ENCODE data around the gene ICA1. TPM values are rescaled to one million over a fixed set of nuclear protein-coding genes. Genes with fewer than 3 reads are reported as not detected.
A peak's percentile ranks its signal among the peaks of the same experiment; 100 is the strongest.
"Not testable (repeated sequence)": the region's sequence is repeated elsewhere in the genome, so short reads cannot be mapped to it uniquely, and the experiment has no call there.

ICA1 gene
- total RNA-seq, 1 experiment from 2014 or later = not detected

- no peak overlapping the region for H3K27ac ChIP-seq (ENCODE audit: low read depth, low read length, poor library complexity, severe bottlenecking)
- peaks cover 17% of the 10 kb centered on the region for H3K4me1 ChIP-seq (ENCODE audit: insufficient read depth, low read length, poor library complexity, severe bottlenecking)
- H3K27me3 ChIP-seq (replicated peaks; ENCODE audit: insufficient read depth, low read depth, low read length, poor library complexity) = no peaks in the 10 kb centered on the region
- ChIA-PET POLR2A (ENCODE audit: low non-redundant PET) (interaction anchor here (0.6 kb wide), 1 partner anchor 20 kb away, joined by 8 read pairs; no protein-coding TSS in a partner anchor), CTCF (no interaction called here)
- BruUV-seq (replicated peaks) = no TSS peak
- no peak for TF ChIP-seq EZH2 (IDR thresholded peaks at IDR 0.05; ENCODE audit: borderline replicate concordance, low read depth, low read length, poor library complexity, severe bottlenecking)
- no peak for TF ChIP-seq CTCF (conservative IDR thresholded peaks at IDR 0.05; ENCODE audit: low read depth, low read length)
- intact Hi-C loops (cut with micrococcal nuclease; ENCODE audit: unreplicated experiment) = no loop called here
- H3K9me3 ChIP-seq (ENCODE audit: low read depth, low read length, poor library complexity, severe bottlenecking) = no peaks in the 10 kb centered on the region
- H3K4me3 ChIP-seq (ENCODE audit: low read depth, low read length, poor library complexity, severe bottlenecking) = no peak overlapping the region
- no peaks in the 10 kb centered on the region for H3K36me3 ChIP-seq (ENCODE audit: insufficient read depth, low read length, poor library complexity, severe bottlenecking)
- peak; percentile 45 for DNase-seq (ENCODE audit: low spot score)
Measured at GRCh38 chr7:8063706-8064297, 198.2 kb downstream of the ICA1 start.

DNA sequence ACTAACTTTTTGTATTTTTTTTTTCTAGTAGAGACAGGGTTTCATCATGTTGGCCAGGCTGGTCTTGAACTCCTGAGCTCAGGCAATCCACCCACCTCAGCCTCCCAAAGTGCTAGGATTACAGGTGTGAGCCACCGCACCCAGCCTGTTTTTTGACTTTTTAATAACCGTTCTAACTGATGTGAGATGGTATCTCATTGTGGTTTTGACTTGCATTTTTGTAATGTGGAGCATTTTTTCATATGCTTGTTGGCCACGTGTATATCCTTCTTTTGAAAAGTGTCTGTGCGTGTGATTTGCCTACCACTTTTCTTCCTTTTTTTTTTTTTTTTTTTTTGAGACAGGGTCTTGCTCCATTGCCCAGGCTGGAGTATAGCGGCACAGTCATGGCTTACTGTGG, 198.7 kb downstream of the ICA1 start:
- CTCF ChIA-PET; H3K36me3 ChIP-seq (ENCODE audit: insufficient read depth, low read length, poor library complexity, severe bottlenecking); BruUV-seq (replicated peaks); H3K27me3 ChIP-seq (replicated peaks; ENCODE audit: insufficient read depth, low read depth, low read length, poor library complexity); POLR2A ChIA-PET (ENCODE audit: low non-redundant PET); DNase-seq (ENCODE audit: low spot score); H3K4me3 ChIP-seq (ENCODE audit: low read depth, low read length, poor library complexity, severe bottlenecking); intact Hi-C loops (cut with micrococcal nuclease; ENCODE audit: unreplicated experiment); H3K27ac ChIP-seq (ENCODE audit: low read depth, low read length, poor library complexity, severe bottlenecking); H3K9me3 ChIP-seq (ENCODE audit: low read depth, low read length, poor library complexity, severe bottlenecking): not testable (repeated sequence)
- H3K4me1 ChIP-seq (ENCODE audit: insufficient read depth, low read length, poor library complexity, severe bottlenecking) = peaks cover 17% of the 10 kb centered on the region

Other genes with a start within 250 kb of the ICA1 start
- gene NXPH1, start 171.4 kb upstream of the ICA1 start, total RNA-seq (2021) = not detected in 2 replicates

Measured in A673 (cell line).